Colonic mucosa (tissue), 4 donors: ENCODE results near the gene MAN2B1. TPM values are rescaled to one million over a fixed set of nuclear protein-coding genes. Genes with fewer than 3 reads are reported as not detected.
"Not testable (repeated sequence)": the region's sequence is repeated elsewhere in the genome, so short reads cannot be mapped to it uniquely, and the experiment has no call there.

Source experiments
- DNase-seq: peaks from one replicate; pipeline ENCODE4 v3.0.0-alpha.2; 2020
- H3K27ac ChIP-seq: fragments of 200-600 bp; one replicate; pipeline ENCODE4 v1.8.0; 2021
- H3K27me3 ChIP-seq: fragments of 200-600 bp; one replicate; pipeline ENCODE4 v1.8.0; 2021
- H3K36me3 ChIP-seq: fragments of 200-600 bp; one replicate; pipeline ENCODE4 v1.8.0; 2021
- H3K4me1 ChIP-seq: fragments of 200-600 bp; one replicate; pipeline ENCODE4 v1.8.0; 2021; ENCODE audit warnings: mild to moderate bottlenecking
- H3K4me3 ChIP-seq: fragments of 200-600 bp; one replicate; pipeline ENCODE4 v1.8.0; 2021
- H3K9ac ChIP-seq, 2 donors: one replicate each; pipeline ENCODE4 v1.7.0; 2013; ENCODE audit warnings: control low read depth in 2 of 2, low read depth in 2 of 2, low read length in 2 of 2
- H3K9me3 ChIP-seq: fragments of 200-600 bp; one replicate; pipeline ENCODE4 v1.8.0; 2021
- intact Hi-C: fragments of 100-400 bp; cut with DNase I; formaldehyde crosslinking; loops from one replicate; pipeline ENCODE4 v1.14.1; 2022
- total RNA-seq, 2 donors: library from RNA; stranded (reverse); fragmentation: NEBNext Ultra II Directional in 1 of 2; extraction: Animal tissue kit (Norgen Biotek cat#: 25700) in 1 of 2; gene quantifications; one replicate each; pipeline ENCODE4 v1.2.1, GENCODE V29; 2021
- TF ChIP-seq, protein P1 (sequence below): fragments of 200-600 bp; IDR thresholded peaks from one replicate; pipeline ENCODE4 v1.8.0; 2022; ENCODE audit warnings: antibody characterized with exemption, mild to moderate bottlenecking
- donor health status: healthy.
- donor health status: DM: no; HTN: no; CAD: no.
- donor health status: DM: no; HTN: no; CAD: no.

The MAN2B1 gene
- total RNA-seq, 2 donors from 2014 or later, result 51.7 to 67.4 TPM

DNA sequence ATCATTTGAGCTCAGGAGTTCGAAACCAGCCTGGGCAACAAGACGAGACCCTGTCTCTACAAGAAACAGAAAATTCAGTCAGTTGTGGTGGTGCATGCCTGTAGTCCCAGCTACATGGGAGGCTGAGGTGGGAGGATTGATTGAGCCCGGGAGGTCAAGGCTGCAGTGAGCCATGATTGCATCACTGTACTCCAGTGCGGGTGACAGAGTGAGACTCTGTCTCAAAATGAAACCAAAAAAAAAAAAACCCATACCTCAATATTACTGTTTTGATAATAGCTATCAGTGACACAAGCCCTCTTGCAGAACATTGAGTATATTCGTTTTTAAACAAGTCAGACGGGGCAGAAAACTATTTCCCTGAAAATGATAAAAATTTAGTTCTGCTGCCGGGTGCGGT is 39.6 kb downstream of the MAN2B1 start:
- DNase-seq, result no peak
- TF ChIP-seq, protein P1, sequence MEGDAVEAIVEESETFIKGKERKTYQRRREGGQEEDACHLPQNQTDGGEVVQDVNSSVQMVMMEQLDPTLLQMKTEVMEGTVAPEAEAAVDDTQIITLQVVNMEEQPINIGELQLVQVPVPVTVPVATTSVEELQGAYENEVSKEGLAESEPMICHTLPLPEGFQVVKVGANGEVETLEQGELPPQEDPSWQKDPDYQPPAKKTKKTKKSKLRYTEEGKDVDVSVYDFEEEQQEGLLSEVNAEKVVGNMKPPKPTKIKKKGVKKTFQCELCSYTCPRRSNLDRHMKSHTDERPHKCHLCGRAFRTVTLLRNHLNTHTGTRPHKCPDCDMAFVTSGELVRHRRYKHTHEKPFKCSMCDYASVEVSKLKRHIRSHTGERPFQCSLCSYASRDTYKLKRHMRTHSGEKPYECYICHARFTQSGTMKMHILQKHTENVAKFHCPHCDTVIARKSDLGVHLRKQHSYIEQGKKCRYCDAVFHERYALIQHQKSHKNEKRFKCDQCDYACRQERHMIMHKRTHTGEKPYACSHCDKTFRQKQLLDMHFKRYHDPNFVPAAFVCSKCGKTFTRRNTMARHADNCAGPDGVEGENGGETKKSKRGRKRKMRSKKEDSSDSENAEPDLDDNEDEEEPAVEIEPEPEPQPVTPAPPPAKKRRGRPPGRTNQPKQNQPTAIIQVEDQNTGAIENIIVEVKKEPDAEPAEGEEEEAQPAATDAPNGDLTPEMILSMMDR, result no peak
- H3K9ac ChIP-seq, result no peak overlapping the region
- peaks cover 36% of the 10 kb centered on the region for H3K36me3 ChIP-seq
- H3K27ac ChIP-seq, result no peak overlapping the region
- peaks cover 6% of the 10 kb centered on the region for H3K9me3 ChIP-seq
- intact Hi-C loops, result no loop called here
- H3K4me1 ChIP-seq, result no peaks in the 10 kb centered on the region
- H3K27me3 ChIP-seq, result no peaks in the 10 kb centered on the region
- H3K4me3 ChIP-seq, result no peak overlapping the region

- Histone ChIP-seq H3K27me3 (no peaks in the 10 kb centered on the region), H3K9me3 (peaks cover 6% of the 10 kb centered on the region), H3K36me3 (peaks cover 31% of the 10 kb centered on the region), H3K4me1 (no peaks in the 10 kb centered on the region), H3K4me3 (no peak overlapping the region), H3K9ac (no peak overlapping the region), H3K27ac (no peak overlapping the region)
- TF ChIP-seq, protein P1, result no peak
- DNase-seq, result no peak
- intact Hi-C loops, result no loop called here
Measured at GRCh38 chr19:12623361-12624031, 43.0 kb downstream of the MAN2B1 start.

DNA sequence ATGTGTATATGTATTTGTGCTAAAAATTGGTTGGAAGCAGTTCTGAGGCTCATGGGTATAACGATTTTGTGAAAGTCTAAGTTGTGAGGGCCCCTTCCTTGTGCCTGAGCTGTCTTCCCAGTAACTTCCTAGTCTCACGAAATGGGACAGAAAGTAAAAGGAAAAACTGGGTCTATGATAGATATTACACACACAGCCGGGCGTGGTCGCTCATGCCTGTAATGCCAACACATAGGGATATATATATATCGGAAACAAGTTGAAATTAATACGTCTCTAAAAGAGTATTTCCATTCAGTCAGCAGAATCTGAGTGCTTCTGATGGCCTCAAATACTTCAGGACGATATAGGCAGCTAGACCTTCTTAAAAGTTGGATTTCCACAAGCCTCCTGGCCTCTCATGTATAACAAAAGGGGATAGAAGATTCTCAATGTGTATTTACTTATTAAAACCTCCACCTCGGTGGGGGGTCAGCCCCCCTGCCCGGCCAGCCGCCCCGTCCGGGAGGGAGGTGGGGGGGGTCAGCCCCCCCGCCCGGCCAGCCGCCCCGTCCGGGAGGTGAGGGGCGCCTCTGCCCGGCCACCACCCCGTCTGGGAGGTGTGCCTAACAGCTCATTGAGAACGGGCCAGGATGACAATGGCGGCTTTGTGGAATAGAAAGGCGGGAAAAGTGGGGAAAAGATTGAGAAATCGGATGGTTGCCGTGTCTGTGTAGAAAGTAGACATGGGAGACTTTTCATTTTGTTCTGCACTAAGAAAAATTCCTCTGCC is 45.1 kb downstream of the MAN2B1 start:
- H3K36me3 ChIP-seq, result peaks cover 12% of the 10 kb centered on the region
- H3K4me1 ChIP-seq, intact Hi-C loops, DNase-seq, H3K4me3 ChIP-seq, H3K27ac ChIP-seq, H3K9me3 ChIP-seq, H3K9ac ChIP-seq, H3K27me3 ChIP-seq: not testable (repeated sequence)

- no peaks in the 10 kb centered on the region for H3K27me3 ChIP-seq
- no peak for DNase-seq
- no peak overlapping the region for H3K4me3 ChIP-seq
- TF ChIP-seq, protein P1, result no peak
- H3K4me1 ChIP-seq, result no peaks in the 10 kb centered on the region
- no peak overlapping the region for H3K9ac ChIP-seq
- no peak overlapping the region for H3K27ac ChIP-seq
- no peaks in the 10 kb centered on the region for H3K36me3 ChIP-seq
- intact Hi-C loops, result no loop called here
- H3K9me3 ChIP-seq, result no peaks in the 10 kb centered on the region
Measured at GRCh38 chr19:12617646-12618045, 48.9 kb downstream of the MAN2B1 start.

GRCh38 chr19:12611361-12611699 is 55.2 kb downstream of the MAN2B1 start:
- intact Hi-C loops, result no loop called here

More at GRCh38 chr19:12611361-12611699, 55.2 kb downstream of the MAN2B1 start:
- Histone ChIP-seq H3K36me3 (no peaks in the 10 kb centered on the region), H3K27me3 (no peaks in the 10 kb centered on the region), H3K4me1 (no peaks in the 10 kb centered on the region), H3K9ac (peak overlapping the region; percentile 93 to 97), H3K4me3 (peak overlapping the region; percentile 100), H3K9me3 (no peaks in the 10 kb centered on the region), H3K27ac (peak overlapping the region; percentile 99)
- TF ChIP-seq, protein P1, result no peak
- peak; percentile 86 for DNase-seq
